ENCODE measurements around the gene LDHD.

The LDHD gene

GRCh38 chr16:75062135-75062975 lies 54.2 kb downstream of the LDHD start:
- no peak for DNase-seq (ENCODE audit: low read depth)

All from CMK (cell line).